Vagina (tissue), 2 donors: ENCODE measurements around the gene PARVA.

ENCODE experiments used
- CTCF ChIP-seq, 3 experiments: fragments of 450-650 bp in 2 of 3; fragments of 200-600 bp in 1 of 3; sonication (generic) in 1 of 3; IDR thresholded peaks; one replicate each; pipeline ENCODE4 v1.5.1; 2017 to 2019; ENCODE audit warnings: antibody characterized with exemption in 3 of 3, mild to moderate bottlenecking in 2 of 3, moderate library complexity in 2 of 3
- POLR2A ChIP-seq, 2 donors: fragments of 450-650 bp; IDR thresholded peaks; one replicate each; pipeline ENCODE4 v1.6.1; 2017; ENCODE audit warnings: antibody characterized with exemption in 2 of 2, mild to moderate bottlenecking in 2 of 2, moderate library complexity in 2 of 2
- POLR2AphosphoS5 ChIP-seq, 2 donors: sonication (generic); formaldehyde crosslinking; IDR thresholded peaks; one replicate each; pipeline ENCODE4 v1.9.0; 2017; ENCODE audit warnings: antibody characterized with exemption in 2 of 2, mild to moderate bottlenecking in 2 of 2, low read depth in 1 of 2; ENCODE audit not compliant: insufficient read depth in 1 of 2

- TF ChIP-seq POLR2A (IDR thresholded peaks at IDR 0.05) (no peak), CTCF (IDR thresholded peaks at IDR 0.05) (no peak), POLR2AphosphoS5 (IDR thresholded peaks at IDR 0.05; ENCODE audit: insufficient read depth in 1 of 2, low read depth in 1 of 2) (peak; percentile 13 to 38)
These were observed 901 bp upstream of the PARVA start for GRCh38 chr11:12376259-12377081.
